Fibroblast of lung (primary cell): Measurements from ENCODE around the gene PIP5K1C.

ENCODE experiments used
- EZH2 ChIP-seq: IDR thresholded peaks from 2 replicates; pipeline ENCODE4 v1.5.1; 2012; ENCODE audit warnings: low read length, control low read depth, mild to moderate bottlenecking; ENCODE audit errors: missing control alignments
- TF ChIP-seq, protein P1 (sequence below), 2 donors: IDR thresholded peaks in 1 of 2; conservative IDR thresholded peaks in 1 of 2; 1 replicate in 1 of 2; 2 replicates in 1 of 2; pipeline ENCODE4 v1.5.1; 2011 to 2012; ENCODE audit warnings: low read length in 2 of 2, control low read depth in 1 of 2, inconsistent platforms in 1 of 2, low read depth in 1 of 2, mild to moderate bottlenecking in 1 of 2

DNA sequence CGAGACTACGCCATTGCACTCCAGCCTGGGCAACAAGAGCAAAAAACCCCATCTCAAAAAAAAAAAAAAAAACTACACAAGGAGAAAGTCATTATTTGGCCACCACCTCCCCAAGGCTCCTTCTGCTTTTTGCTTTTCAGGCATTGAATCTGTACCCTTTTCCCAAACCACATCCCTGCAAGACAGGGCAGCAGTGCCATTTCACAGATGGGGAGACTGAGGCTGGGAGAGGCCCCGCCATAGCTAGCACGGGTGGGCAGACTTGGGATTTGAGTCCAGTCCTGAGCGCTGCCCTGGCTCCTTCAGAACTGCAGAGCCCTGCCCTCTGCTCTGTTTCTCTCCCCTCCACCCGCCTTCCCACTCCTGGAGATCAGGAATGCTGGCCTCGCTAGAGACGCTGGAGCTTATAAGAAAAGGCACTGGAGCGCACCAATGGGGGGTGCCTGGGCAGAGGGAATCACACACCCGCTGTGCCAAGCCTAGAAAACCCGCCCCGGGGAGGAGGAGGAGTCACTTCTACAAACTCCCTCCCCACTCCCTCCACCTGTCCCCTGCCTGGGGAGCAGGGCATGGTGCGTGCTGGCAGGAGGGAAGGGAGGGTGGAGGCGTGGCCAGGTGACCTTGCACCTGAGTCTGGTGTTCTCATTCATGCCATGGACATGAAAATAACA, 25.5 kb upstream of the PIP5K1C start:
- TF ChIP-seq, protein P1, sequence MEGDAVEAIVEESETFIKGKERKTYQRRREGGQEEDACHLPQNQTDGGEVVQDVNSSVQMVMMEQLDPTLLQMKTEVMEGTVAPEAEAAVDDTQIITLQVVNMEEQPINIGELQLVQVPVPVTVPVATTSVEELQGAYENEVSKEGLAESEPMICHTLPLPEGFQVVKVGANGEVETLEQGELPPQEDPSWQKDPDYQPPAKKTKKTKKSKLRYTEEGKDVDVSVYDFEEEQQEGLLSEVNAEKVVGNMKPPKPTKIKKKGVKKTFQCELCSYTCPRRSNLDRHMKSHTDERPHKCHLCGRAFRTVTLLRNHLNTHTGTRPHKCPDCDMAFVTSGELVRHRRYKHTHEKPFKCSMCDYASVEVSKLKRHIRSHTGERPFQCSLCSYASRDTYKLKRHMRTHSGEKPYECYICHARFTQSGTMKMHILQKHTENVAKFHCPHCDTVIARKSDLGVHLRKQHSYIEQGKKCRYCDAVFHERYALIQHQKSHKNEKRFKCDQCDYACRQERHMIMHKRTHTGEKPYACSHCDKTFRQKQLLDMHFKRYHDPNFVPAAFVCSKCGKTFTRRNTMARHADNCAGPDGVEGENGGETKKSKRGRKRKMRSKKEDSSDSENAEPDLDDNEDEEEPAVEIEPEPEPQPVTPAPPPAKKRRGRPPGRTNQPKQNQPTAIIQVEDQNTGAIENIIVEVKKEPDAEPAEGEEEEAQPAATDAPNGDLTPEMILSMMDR (conservative IDR thresholded peaks at IDR 0.05 in 1 of 2, IDR thresholded peaks at IDR 0.05 in 1 of 2; ENCODE audit: low read depth in 1 of 2, low read length in 2 of 2) = no peak
- no peak for TF ChIP-seq EZH2
